Stimulated activated CD8-positive, alpha-beta memory T cell treated with anti-CD3 and anti-CD28 coated beads, Interleukin-2, amount 100 ng/mL, for 48 hours (primary cell): ENCODE data around the gene TRPM1.

Experiments used
- DNase-seq, 2 donors: peaks; one replicate each; pipeline ENCODE4 v3.0.0-alpha.2; 2020; ENCODE audit warnings: low read depth in 2 of 2

Gene TRPM1

GRCh38 chr15:31083370-31083780, 18.1 kb downstream of the TRPM1 start:
- DNase-seq, result no peak

GRCh38 chr15:31082771-31083369, 18.7 kb downstream of the TRPM1 start:
- DNase-seq, result no peak

GRCh38 chr15:31081588-31082250, 19.8 kb downstream of the TRPM1 start:
- DNase-seq, result no peak

GRCh38 chr15:31081056-31081455, 20.5 kb downstream of the TRPM1 start:
- DNase-seq, result no peak

GRCh38 chr15:31080591-31081014, 20.9 kb downstream of the TRPM1 start:
- peak; percentile 11 to 17 for DNase-seq

GRCh38 chr15:31079519-31079918, 22.0 kb downstream of the TRPM1 start:
- DNase-seq, result no peak

- DNase-seq, result no peak
Measured at GRCh38 chr15:31078471-31078870, 23.1 kb downstream of the TRPM1 start.

- no peak for DNase-seq
Measured at GRCh38 chr15:31077941-31078340, 23.6 kb downstream of the TRPM1 start.

- DNase-seq, result no peak
Measured at GRCh38 chr15:31077181-31077580, 24.3 kb downstream of the TRPM1 start.

- no peak for DNase-seq
Measured at GRCh38 chr15:31074321-31074720, 27.2 kb downstream of the TRPM1 start.

- no peak for DNase-seq
Measured at GRCh38 chr15:31070867-31071266, 30.7 kb downstream of the TRPM1 start.

GRCh38 chr15:31069360-31070000, 32.0 kb downstream of the TRPM1 start:
- no peak for DNase-seq

- DNase-seq, result no peak
Measured at GRCh38 chr15:31067890-31068603, 33.5 kb downstream of the TRPM1 start.

GRCh38 chr15:31065824-31066223, 35.7 kb downstream of the TRPM1 start:
- no peak for DNase-seq

- DNase-seq, result no peak
Measured at GRCh38 chr15:31062911-31063310, 38.6 kb downstream of the TRPM1 start.

GRCh38 chr15:31062310-31062847, 39.1 kb downstream of the TRPM1 start:
- no peak for DNase-seq

- no peak for DNase-seq
Measured at GRCh38 chr15:31060429-31061140, 40.9 kb downstream of the TRPM1 start.

- DNase-seq, result no peak
Measured at GRCh38 chr15:31058236-31058962, 43.1 kb downstream of the TRPM1 start.

GRCh38 chr15:31051496-31052080, 49.9 kb downstream of the TRPM1 start:
- DNase-seq, result no peak

- no peak for DNase-seq
Measured at GRCh38 chr15:31050953-31051352, 50.6 kb downstream of the TRPM1 start.
